Measurements from ENCODE around the gene NAV1.
"Not testable (repeated sequence)": the region's sequence is repeated elsewhere in the genome, so short reads cannot be mapped to it uniquely, and the experiment has no call there.

The NAV1 gene

GRCh38 chr1:201566529-201566823 lies 27.5 kb downstream of the NAV1 start:
- no peak for DNase-seq

DNA sequence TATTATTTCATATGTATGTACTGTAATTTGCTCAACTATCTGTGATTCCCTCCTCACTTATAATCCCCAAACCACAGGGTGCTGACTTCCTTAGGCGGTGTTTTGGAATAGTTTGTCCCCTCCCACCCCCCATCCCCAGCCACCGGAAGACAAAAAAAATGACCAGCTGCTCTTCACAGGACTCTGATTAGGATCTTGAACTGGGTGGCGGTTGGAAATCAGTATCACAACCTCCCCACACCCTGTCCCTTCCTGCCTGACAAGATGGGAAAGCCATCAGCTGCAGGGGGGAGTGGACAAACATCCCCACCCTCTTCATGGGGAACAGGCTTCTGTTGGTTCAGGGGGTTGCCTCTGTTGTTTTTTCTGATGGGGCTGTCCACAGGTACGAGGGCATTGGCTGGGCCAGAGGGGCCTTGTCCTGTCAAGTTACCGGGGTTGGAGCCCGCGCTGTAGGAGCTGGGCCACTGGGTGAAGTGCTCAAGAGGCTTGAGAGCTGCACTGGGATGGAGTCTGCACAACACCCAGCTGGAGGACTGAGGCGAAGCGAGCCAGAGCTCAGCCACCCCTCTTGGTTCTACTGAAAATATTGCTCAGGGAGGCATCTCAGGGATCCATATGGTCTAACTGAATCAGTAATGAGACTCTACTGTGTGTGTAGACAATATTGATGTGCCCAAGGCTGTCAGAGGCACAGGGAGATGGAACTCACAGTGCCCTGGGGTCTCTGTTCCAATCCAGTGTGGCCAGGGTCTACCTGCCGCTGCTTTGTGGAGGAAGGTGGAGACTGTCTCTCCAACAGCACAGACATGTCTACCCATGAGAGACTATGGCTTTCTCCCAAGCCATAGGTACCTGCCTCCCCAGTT lies 28.2 kb downstream of the NAV1 start:
- no peak for DNase-seq

DNA sequence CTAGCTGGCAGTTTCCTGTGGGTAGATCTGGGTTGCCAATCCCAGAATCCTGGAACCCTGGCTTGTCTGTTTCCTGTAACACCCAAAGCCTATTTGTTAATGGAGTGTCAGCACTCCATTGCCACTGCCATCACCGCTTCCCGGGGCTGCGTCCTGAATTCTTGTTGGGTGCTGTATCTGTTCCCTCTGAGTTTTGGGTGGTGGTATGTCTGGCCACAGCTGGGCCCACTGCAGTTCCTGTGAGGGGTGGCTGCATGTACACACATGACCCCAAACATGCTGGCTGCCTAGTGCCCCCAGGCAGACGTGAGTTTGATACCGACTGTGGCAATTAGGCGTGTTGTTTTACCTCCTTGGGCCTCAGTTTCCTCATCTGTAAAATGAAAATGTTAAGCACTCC lies 29.3 kb downstream of the NAV1 start:
- no peak for DNase-seq

GRCh38 chr1:201568859-201569294 lies 29.9 kb downstream of the NAV1 start:
- no peak for DNase-seq

GRCh38 chr1:201570181-201570885 lies 31.4 kb downstream of the NAV1 start:
- no peak for DNase-seq

DNA sequence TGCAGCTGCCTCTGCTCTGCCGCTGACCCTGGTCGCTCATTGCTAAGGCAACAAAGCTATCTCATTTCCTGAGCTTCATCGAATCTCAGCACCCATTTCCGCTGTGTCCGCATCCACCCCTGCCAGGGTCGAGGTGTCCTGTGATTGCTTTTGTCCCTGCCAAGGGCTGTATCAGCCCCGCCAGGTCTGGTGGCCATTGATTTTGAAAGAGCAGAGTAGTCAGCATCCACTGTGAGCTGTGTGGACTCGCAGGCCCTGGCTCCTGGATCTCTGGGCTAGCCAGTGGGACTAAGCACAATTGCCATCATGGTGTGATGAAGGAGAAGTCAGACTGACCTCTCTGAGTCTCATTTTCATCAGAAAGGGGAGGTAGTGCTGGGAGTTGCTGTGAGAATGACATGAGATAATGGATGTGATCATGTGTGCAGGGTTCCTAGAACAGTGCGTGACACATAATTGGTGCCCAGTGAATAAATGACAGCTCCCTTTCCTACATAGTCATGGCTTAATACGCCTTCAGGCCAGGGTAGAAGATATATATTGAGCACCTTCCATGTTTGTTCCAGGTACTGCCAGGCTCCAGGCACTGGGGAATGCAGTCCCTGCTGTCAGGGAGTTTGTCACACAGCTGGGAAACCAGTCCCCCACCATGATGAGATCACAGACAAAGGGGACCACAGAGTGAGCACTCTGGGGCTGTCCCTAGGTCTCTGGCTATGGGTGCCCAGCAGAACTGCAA lies 32.1 kb downstream of the NAV1 start:
- DNase-seq: no peak

DNA sequence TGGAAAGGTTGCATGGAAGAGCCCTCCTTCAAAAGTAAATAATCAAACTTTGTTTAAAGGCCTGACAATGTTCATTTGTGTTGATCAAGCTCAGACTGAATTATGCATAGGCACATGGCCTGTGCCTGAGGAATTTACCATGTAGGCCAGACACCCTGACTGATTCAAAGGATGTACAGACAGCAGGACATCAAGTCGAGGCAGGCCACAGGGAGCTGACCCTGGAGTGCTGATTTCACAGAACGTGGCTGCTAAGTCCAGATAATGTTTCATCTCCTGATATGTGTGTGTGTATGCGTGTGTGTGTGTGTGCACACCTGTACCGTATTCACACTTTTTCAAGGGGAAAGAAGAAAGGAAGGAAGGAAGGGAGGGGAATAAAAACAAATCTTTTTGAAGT lies 34.1 kb downstream of the NAV1 start:
- DNase-seq: no peak

GRCh38 chr1:201573923-201574322 lies 35.0 kb downstream of the NAV1 start:
- DNase-seq: no peak

- DNase-seq: no peak
These were observed 37.0 kb downstream of the NAV1 start for GRCh38 chr1:201575912-201576311.

DNA sequence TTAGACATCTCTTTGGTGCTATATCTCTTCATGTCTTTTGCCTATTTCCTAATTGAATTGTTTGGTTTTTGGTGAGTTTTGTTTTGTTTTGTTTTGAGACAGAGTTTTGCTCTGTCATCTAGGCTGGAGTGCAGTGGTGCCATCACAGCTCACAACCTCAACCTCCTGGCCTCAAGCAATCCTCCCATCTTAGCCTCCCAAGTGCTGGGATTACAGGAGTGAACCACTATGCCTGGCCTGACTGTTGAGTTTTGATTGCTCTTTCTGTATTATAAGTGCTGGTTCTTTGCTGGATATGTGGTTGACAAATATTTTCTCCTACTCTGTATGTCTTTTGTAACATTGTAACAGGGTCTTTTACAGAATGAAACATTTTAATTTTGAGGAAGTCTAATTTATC lies 38.0 kb downstream of the NAV1 start:
- DNase-seq: no peak

GRCh38 chr1:201578008-201578888 lies 39.3 kb downstream of the NAV1 start:
- no peak for DNase-seq

- not testable (repeated sequence) for DNase-seq
These were observed 42.4 kb downstream of the NAV1 start for GRCh38 chr1:201581371-201581770.

DNA sequence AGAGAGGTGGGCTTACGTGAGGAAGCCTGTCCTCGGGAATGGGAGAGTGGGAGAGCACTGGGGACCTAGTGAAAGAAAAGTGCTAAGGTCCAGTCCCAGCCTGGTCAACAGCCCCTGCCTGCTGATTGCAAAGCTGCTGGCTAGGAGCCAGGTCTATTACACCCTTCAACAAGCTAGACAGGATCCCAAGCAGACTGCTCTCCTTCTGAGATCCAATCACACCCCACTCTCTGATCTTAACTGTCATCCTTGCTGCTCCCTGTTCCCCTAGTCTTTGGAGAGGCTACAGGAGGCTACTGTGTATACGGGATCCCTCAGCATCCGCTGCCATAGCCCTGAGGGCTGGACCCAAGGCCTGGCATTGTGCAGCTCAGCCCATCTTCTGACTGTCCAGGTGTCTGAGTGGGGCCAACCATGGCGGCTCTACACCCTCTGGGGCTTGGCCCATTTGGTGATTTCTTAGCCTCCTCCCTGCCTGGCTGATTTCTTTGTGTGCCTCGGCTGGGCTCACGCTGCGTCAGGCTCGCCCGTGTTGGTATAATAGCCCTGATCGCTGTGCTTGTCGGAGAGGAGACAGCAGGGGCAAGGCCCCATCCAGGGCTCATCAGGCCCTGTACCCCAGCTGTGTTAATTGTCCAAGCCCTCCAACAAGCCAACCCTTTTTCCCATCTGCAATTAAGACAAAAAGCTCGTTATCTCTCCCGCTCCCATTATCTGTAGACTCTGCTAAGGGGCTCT lies 43.9 kb downstream of the NAV1 start:
- DNase-seq: no peak

DNA sequence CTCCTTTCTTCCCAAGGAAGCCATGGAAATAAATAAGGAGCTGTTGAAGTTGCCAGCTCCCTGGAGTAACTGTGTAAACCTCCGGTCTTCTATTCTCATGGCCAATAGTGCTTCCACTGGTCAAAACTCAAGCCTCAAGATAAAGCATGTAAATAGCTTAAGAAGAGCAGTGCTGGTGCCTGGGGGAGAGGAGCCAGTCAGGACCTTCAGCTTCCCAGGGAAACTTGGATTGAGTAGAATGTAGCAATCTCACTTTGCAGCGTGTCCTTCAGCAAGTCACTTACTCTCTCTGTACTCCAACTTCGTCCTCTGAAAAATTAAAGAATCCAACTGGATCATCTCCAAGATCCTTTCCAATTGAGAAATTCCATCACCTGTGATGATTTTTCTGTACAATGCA lies 44.7 kb downstream of the NAV1 start:
- DNase-seq: no peak

DNA sequence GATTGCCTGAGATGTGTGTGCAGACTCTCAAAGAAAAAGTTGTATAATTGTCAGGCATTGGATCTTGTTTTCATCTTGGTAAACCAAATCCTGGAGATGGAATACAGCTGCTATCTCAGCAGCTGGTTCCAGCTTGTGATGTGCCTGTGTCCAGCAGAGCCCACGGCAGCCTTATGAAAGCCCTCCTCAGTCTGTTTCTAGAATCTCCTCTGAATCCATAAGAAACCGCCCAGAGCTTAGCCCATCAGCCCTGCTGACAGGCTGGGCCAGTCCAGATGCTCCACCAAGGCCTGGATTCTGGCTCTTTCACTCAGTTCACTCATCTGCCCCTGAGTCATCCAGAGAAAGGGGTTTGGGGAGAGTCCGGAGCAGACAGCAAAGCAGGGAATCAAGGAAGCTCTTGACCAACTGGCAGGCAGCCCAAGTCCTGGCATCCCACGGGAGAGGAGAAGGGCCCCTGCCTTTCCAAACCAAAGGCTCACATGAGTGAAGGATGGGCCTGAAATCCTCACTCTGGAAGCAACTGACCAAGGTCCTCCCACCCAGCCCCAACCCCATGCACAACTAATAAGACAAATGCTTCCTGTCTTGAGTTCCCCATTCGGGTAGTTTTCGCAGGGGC lies 45.7 kb downstream of the NAV1 start:
- no peak for DNase-seq

GRCh38 chr1:201585093-201585483 lies 46.2 kb downstream of the NAV1 start:
- no peak for DNase-seq

- no peak for DNase-seq
These were observed 47.0 kb downstream of the NAV1 start for GRCh38 chr1:201585901-201586300.

DNA sequence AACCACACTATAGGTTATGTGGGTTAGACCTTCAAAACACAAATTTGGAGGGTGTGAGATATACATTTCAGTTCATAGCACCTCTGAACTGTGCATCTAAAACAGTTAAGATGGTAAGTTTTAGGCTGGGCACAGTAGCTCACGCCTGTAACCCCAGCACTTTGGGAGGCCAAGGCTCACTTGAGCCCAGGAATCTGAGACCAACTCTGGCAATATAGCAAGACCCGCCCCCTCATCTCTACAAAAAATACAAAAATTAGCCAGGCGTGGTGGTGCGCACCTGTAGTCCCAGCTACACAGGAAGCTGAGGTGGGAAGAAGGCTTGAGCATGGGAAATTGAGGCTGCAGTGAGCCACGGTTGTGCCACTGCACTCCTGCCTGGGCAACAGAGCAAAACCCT lies 47.9 kb downstream of the NAV1 start:
- no peak for DNase-seq

DNA sequence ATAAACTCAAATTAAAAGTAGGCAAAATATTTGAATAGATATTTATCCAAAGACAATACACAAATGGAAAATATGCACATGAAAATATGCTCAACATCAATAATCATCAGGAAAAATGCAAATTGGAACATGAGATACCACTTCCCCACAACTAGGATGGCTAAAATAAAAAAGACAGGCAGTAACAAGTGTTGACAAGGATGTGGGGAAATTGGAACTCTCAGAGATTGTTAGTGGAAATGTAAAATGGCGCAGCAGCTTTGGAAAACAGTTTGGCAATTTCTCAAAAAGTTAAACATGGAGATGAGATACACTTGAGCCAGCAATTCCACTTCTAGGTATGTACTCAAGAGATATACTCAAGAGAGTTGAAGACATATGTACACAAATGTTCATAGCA lies 48.8 kb downstream of the NAV1 start:
- DNase-seq: no peak
